ENCODE data around the gene TMEM236.

- TF ChIP-seq POLR2A (IDR thresholded peaks at IDR 0.05) (no peak), CTCF (IDR thresholded peaks at IDR 0.05) (no peak)
Measured at GRCh38 chr10:17783751-17784150, 31.8 kb downstream of the TMEM236 start.
